ENCODE measurements around the gene SIK3.

DNA sequence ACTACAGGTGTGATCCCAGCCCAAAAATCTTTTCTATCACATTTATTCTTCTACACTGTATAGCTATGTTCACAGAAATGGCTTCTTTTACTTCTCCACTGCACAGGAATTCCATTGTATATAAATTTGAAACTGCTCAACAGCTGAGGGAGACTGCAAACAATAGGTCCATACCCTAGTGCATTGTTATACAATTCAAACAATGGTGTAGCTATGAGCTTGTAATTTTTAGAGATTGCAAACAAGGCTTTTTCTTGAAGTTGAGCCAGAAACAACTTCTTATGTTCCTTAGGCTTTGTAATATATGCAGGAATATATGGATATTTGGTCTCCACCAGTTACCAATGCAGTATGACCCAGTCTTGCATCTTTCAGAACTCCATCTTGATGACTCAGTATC, 19.5 kb upstream of the SIK3 start:
- TF ChIP-seq, protein P1, sequence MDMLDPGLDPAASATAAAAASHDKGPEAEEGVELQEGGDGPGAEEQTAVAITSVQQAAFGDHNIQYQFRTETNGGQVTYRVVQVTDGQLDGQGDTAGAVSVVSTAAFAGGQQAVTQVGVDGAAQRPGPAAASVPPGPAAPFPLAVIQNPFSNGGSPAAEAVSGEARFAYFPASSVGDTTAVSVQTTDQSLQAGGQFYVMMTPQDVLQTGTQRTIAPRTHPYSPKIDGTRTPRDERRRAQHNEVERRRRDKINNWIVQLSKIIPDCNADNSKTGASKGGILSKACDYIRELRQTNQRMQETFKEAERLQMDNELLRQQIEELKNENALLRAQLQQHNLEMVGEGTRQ (CRISPR knock-in tag; IDR thresholded peaks at IDR 0.05), result no peak
- TF ChIP-seq ZNF263 (CRISPR knock-in tag; IDR thresholded peaks at IDR 0.05; ENCODE audit: low read depth) (no peak), NFE2L1 (CRISPR knock-in tag; IDR thresholded peaks at IDR 0.05) (no peak), GABPB1 (CRISPR knock-in tag; IDR thresholded peaks at IDR 0.05) (no peak), SMAD3 (CRISPR knock-in tag; IDR thresholded peaks at IDR 0.05; ENCODE audit: borderline replicate concordance) (no peak), SP1 (CRISPR knock-in tag; conservative IDR thresholded peaks at IDR 0.05) (no peak), ESRRA (CRISPR knock-in tag; IDR thresholded peaks at IDR 0.05; ENCODE audit: borderline replicate concordance) (no peak), ZNF232 (CRISPR knock-in tag; IDR thresholded peaks at IDR 0.05) (no peak), RELA (CRISPR knock-in tag; IDR thresholded peaks at IDR 0.05; ENCODE audit: borderline replicate concordance) (no peak)
- TF ChIP-seq, protein P2, sequence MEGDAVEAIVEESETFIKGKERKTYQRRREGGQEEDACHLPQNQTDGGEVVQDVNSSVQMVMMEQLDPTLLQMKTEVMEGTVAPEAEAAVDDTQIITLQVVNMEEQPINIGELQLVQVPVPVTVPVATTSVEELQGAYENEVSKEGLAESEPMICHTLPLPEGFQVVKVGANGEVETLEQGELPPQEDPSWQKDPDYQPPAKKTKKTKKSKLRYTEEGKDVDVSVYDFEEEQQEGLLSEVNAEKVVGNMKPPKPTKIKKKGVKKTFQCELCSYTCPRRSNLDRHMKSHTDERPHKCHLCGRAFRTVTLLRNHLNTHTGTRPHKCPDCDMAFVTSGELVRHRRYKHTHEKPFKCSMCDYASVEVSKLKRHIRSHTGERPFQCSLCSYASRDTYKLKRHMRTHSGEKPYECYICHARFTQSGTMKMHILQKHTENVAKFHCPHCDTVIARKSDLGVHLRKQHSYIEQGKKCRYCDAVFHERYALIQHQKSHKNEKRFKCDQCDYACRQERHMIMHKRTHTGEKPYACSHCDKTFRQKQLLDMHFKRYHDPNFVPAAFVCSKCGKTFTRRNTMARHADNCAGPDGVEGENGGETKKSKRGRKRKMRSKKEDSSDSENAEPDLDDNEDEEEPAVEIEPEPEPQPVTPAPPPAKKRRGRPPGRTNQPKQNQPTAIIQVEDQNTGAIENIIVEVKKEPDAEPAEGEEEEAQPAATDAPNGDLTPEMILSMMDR (IDR thresholded peaks at IDR 0.05), result no peak
- TF ChIP-seq, protein P3, sequence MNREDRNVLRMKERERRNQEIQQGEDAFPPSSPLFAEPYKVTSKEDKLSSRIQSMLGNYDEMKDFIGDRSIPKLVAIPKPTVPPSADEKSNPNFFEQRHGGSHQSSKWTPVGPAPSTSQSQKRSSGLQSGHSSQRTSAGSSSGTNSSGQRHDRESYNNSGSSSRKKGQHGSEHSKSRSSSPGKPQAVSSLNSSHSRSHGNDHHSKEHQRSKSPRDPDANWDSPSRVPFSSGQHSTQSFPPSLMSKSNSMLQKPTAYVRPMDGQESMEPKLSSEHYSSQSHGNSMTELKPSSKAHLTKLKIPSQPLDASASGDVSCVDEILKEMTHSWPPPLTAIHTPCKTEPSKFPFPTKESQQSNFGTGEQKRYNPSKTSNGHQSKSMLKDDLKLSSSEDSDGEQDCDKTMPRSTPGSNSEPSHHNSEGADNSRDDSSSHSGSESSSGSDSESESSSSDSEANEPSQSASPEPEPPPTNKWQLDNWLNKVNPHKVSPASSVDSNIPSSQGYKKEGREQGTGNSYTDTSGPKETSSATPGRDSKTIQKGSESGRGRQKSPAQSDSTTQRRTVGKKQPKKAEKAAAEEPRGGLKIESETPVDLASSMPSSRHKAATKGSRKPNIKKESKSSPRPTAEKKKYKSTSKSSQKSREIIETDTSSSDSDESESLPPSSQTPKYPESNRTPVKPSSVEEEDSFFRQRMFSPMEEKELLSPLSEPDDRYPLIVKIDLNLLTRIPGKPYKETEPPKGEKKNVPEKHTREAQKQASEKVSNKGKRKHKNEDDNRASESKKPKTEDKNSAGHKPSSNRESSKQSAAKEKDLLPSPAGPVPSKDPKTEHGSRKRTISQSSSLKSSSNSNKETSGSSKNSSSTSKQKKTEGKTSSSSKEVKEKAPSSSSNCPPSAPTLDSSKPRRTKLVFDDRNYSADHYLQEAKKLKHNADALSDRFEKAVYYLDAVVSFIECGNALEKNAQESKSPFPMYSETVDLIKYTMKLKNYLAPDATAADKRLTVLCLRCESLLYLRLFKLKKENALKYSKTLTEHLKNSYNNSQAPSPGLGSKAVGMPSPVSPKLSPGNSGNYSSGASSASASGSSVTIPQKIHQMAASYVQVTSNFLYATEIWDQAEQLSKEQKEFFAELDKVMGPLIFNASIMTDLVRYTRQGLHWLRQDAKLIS (CRISPR knock-in tag; IDR thresholded peaks at IDR 0.05; ENCODE audit: borderline replicate concordance), result no peak
- TF ChIP-seq, protein P4, sequence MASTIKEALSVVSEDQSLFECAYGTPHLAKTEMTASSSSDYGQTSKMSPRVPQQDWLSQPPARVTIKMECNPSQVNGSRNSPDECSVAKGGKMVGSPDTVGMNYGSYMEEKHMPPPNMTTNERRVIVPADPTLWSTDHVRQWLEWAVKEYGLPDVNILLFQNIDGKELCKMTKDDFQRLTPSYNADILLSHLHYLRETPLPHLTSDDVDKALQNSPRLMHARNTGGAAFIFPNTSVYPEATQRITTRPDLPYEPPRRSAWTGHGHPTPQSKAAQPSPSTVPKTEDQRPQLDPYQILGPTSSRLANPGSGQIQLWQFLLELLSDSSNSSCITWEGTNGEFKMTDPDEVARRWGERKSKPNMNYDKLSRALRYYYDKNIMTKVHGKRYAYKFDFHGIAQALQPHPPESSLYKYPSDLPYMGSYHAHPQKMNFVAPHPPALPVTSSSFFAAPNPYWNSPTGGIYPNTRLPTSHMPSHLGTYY (CRISPR knock-in tag; IDR thresholded peaks at IDR 0.05), result no peak
- TF ChIP-seq, protein P5, sequence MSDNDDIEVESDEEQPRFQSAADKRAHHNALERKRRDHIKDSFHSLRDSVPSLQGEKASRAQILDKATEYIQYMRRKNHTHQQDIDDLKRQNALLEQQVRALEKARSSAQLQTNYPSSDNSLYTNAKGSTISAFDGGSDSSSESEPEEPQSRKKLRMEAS (CRISPR knock-in tag; IDR thresholded peaks at IDR 0.05), result no peak
- TF ChIP-seq, protein P6, sequence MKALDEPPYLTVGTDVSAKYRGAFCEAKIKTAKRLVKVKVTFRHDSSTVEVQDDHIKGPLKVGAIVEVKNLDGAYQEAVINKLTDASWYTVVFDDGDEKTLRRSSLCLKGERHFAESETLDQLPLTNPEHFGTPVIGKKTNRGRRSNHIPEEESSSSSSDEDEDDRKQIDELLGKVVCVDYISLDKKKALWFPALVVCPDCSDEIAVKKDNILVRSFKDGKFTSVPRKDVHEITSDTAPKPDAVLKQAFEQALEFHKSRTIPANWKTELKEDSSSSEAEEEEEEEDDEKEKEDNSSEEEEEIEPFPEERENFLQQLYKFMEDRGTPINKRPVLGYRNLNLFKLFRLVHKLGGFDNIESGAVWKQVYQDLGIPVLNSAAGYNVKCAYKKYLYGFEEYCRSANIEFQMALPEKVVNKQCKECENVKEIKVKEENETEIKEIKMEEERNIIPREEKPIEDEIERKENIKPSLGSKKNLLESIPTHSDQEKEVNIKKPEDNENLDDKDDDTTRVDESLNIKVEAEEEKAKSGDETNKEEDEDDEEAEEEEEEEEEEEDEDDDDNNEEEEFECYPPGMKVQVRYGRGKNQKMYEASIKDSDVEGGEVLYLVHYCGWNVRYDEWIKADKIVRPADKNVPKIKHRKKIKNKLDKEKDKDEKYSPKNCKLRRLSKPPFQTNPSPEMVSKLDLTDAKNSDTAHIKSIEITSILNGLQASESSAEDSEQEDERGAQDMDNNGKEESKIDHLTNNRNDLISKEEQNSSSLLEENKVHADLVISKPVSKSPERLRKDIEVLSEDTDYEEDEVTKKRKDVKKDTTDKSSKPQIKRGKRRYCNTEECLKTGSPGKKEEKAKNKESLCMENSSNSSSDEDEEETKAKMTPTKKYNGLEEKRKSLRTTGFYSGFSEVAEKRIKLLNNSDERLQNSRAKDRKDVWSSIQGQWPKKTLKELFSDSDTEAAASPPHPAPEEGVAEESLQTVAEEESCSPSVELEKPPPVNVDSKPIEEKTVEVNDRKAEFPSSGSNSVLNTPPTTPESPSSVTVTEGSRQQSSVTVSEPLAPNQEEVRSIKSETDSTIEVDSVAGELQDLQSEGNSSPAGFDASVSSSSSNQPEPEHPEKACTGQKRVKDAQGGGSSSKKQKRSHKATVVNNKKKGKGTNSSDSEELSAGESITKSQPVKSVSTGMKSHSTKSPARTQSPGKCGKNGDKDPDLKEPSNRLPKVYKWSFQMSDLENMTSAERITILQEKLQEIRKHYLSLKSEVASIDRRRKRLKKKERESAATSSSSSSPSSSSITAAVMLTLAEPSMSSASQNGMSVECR (CRISPR knock-in tag; IDR thresholded peaks at IDR 0.05; ENCODE audit: borderline replicate concordance), result no peak

Data from WTC11 (cell line).